Body of pancreas (tissue), 4 donors: ENCODE measurements around the gene CELSR1. TPM values are rescaled to one million over a fixed set of nuclear protein-coding genes. Genes with fewer than 3 reads are reported as not detected.

Experiments
- ATAC-seq: fragments of 150-250 bp; one replicate; pipeline ENCODE4 v1.9.1; 2016
- DNase-seq, 4 donors: peaks; one replicate each; pipeline ENCODE4 v3.0.0-alpha.2; 2019
- H3K27ac ChIP-seq, 4 donors: fragments of 200-600 bp; sonication (generic); 1 replicate in 3 of 4; 2 replicates in 1 of 4; pipeline versions ENCODE4 v1.5.1 to v1.6.1; 2016 to 2019; ENCODE audit warnings: mild to moderate bottlenecking in 1 of 4, mixed read lengths in 1 of 4, moderate library complexity in 1 of 4
- H3K27me3 ChIP-seq, 2 donors: fragments of 200-600 bp; sonication (generic); one replicate each; pipeline ENCODE4 v1.6.0; 2016; ENCODE audit warnings: mild to moderate bottlenecking in 1 of 2
- H3K36me3 ChIP-seq, 2 donors: fragments of 200-600 bp; sonication (generic); replicated peaks in 1 of 2; 2 replicates each; pipeline ENCODE4 v1.5.1; 2016; ENCODE audit warnings: low read depth in 2 of 2; ENCODE audit not compliant: insufficient read depth in 1 of 2
- H3K4me1 ChIP-seq: fragments of 200-600 bp; sonication (generic); one replicate; pipeline ENCODE4 v1.6.0; 2016
- H3K4me3 ChIP-seq, 2 donors: fragments of 200-600 bp; sonication (generic); 1 replicate in 1 of 2; 2 replicates in 1 of 2; pipeline ENCODE4 v1.5.1; 2016 to 2019
- H3K9me3 ChIP-seq, 3 donors: fragments of 200-600 bp; sonication (generic); 1 replicate in 2 of 3; 2 replicates in 1 of 3; pipeline ENCODE4 v1.5.1; 2016
- CTCF ChIP-seq, 7 experiments: fragments of 450-650 bp in 4 of 7; fragments of 200-600 bp in 3 of 7; sonication (generic) in 3 of 7; IDR thresholded peaks; one replicate each; pipeline ENCODE4 v1.5.1; 2016 to 2019; ENCODE audit warnings: antibody characterized with exemption in 7 of 7
- POLR2A ChIP-seq, 3 donors: fragments of 450-650 bp; IDR thresholded peaks; one replicate each; pipeline ENCODE4 v1.6.1; 2016; ENCODE audit warnings: antibody characterized with exemption in 3 of 3, mild to moderate bottlenecking in 2 of 3
- WGBS, 2 donors: methylation state at CpG; one replicate each; pipeline ENCODE4 v1.1.5; 2017; 5-methylcytosine and 5-hydroxymethylcytosine counted together
- intact Hi-C: fragments of 100-400 bp; cut with DNase I; formaldehyde crosslinking; loops from one replicate; pipeline ENCODE4 v1.15.1; 2023
- total RNA-seq, 2 donors: library from RNA; depleted of rRNA; stranded (reverse); fragments of >200 nt; gene quantifications; one replicate each; pipeline ENCODE4 v1.1.0, GENCODE V29; 2016

Gene CELSR1
- total RNA-seq, 2 donors from 2014 or later = 0.66 to 3.6 TPM

GRCh38 chr22:46348099-46348695, 189.2 kb downstream of the CELSR1 start:
- WGBS, 2 donors = 83 to 91% methylated on average over 6 to 13 of the region's 15 CpGs
- TF ChIP-seq POLR2A (IDR thresholded peaks at IDR 0.05) (no peak), CTCF (IDR thresholded peaks at IDR 0.05) (no peak)
- ATAC-seq (no peak), DNase-seq (no peak)
- peaks cover 6 to 15% of the 10 kb centered on the region in 2 donors for H3K36me3 ChIP-seq
- no peaks in the 10 kb centered on the region for H3K27me3 ChIP-seq
- intact Hi-C loops = no loop called here
- H3K27ac ChIP-seq = peak overlapping the region in 3 of 4 donors; percentile 53 to 82 (median 80)
- peaks cover 71% of the 10 kb centered on the region for H3K4me1 ChIP-seq
- H3K9me3 ChIP-seq = no peaks in the 10 kb centered on the region
- no peak overlapping the region for H3K4me3 ChIP-seq

GRCh38 chr22:46347646-46348045, 189.8 kb downstream of the CELSR1 start:
- no peak for ATAC-seq
- no peak overlapping the region for H3K4me3 ChIP-seq
- H3K27ac ChIP-seq = peak overlapping the region in 3 of 4 donors; percentile 53 to 82 (median 80)
- peaks cover 6 to 15% of the 10 kb centered on the region in 2 donors for H3K36me3 ChIP-seq
- no peak for DNase-seq
- H3K27me3 ChIP-seq = no peaks in the 10 kb centered on the region
- intact Hi-C loops = no loop called here
- peaks cover 66% of the 10 kb centered on the region for H3K4me1 ChIP-seq
- TF ChIP-seq POLR2A (IDR thresholded peaks at IDR 0.05) (no peak), CTCF (IDR thresholded peaks at IDR 0.05) (no peak)
- 70 to 78% methylated on average over 10 to 12 of the region's 12 CpGs for WGBS, 2 donors
- H3K9me3 ChIP-seq = no peaks in the 10 kb centered on the region

GRCh38 chr22:46346680-46347405, 190.6 kb downstream of the CELSR1 start:
- TF ChIP-seq CTCF (IDR thresholded peaks at IDR 0.05) = peak in 2 of 7 experiments; percentile 8 to 16
- peak in 2 of 3 donors; percentile 10 to 15 for TF ChIP-seq POLR2A (IDR thresholded peaks at IDR 0.05)
- intact Hi-C loops = no loop called here
- Histone ChIP-seq H3K27ac (peak overlapping the region; percentile 53 to 80 (median 64)), H3K4me1 (peaks cover 58% of the 10 kb centered on the region), H3K4me3 (no peak overlapping the region), H3K9me3 (no peaks in the 10 kb centered on the region), H3K27me3 (no peaks in the 10 kb centered on the region), H3K36me3 (peaks cover 6 to 13% of the 10 kb centered on the region in 2 donors)
- 44 to 53% methylated on average over 18 to 19 of the region's 19 CpGs for WGBS, 2 donors
- DNase-seq = peak; percentile 62 to 82 (median 70)
- ATAC-seq = peak; percentile 64

- H3K4me1 ChIP-seq = peaks cover 19% of the 10 kb centered on the region
- peaks cover 0 to 23% of the 10 kb centered on the region in 2 donors for H3K36me3 ChIP-seq
- DNase-seq (no peak), ATAC-seq (no peak)
- TF ChIP-seq CTCF (IDR thresholded peaks at IDR 0.05) = no peak
- no peak for TF ChIP-seq POLR2A (IDR thresholded peaks at IDR 0.05)
- no peaks in the 10 kb centered on the region for H3K9me3 ChIP-seq
- intact Hi-C loops = no loop called here
- H3K27me3 ChIP-seq = no peaks in the 10 kb centered on the region
- no peak overlapping the region for H3K27ac ChIP-seq
- WGBS, 2 donors = 81 to 88% methylated on average over 10 to 13 of the region's 13 CpGs
- H3K4me3 ChIP-seq = no peak overlapping the region
Measured at GRCh38 chr22:46340676-46341075, 196.7 kb downstream of the CELSR1 start.
